LNCAP (cell line): ENCODE data around the gene EFCAB5.

Source experiments
- TF ChIP-seq, protein P1 (sequence below): fragments of 450-650 bp; IDR thresholded peaks from 2 replicates; pipeline ENCODE4 v1.5.1; 2017; ENCODE audit warnings: mild to moderate bottlenecking

Gene EFCAB5

DNA sequence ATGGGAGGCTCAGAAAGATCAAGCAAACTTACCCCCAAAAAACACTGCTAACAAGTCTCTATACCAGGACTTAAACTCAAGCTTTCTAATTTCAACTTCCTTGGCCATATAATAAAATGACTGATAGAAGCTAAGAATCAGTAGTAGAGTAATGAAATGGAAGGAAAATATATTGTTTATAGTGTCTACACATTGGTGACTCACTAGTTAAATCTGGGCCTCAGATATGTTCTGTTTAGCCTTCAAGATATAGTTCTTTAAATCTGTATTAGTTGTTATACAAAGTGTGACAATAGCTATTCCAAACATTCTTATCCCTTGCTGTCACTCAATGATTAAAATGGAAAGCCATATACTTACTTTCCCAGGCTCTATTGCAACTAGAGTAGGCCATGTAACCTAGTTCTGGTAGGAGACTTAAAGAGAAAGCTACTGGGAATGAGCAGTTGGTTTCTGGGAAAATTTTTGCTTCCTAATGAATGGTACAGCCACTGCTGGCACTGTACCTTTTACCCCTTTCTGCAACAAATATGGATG lies 29.7 kb upstream of the EFCAB5 start:
- TF ChIP-seq, protein P1, sequence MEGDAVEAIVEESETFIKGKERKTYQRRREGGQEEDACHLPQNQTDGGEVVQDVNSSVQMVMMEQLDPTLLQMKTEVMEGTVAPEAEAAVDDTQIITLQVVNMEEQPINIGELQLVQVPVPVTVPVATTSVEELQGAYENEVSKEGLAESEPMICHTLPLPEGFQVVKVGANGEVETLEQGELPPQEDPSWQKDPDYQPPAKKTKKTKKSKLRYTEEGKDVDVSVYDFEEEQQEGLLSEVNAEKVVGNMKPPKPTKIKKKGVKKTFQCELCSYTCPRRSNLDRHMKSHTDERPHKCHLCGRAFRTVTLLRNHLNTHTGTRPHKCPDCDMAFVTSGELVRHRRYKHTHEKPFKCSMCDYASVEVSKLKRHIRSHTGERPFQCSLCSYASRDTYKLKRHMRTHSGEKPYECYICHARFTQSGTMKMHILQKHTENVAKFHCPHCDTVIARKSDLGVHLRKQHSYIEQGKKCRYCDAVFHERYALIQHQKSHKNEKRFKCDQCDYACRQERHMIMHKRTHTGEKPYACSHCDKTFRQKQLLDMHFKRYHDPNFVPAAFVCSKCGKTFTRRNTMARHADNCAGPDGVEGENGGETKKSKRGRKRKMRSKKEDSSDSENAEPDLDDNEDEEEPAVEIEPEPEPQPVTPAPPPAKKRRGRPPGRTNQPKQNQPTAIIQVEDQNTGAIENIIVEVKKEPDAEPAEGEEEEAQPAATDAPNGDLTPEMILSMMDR = no peak

DNA sequence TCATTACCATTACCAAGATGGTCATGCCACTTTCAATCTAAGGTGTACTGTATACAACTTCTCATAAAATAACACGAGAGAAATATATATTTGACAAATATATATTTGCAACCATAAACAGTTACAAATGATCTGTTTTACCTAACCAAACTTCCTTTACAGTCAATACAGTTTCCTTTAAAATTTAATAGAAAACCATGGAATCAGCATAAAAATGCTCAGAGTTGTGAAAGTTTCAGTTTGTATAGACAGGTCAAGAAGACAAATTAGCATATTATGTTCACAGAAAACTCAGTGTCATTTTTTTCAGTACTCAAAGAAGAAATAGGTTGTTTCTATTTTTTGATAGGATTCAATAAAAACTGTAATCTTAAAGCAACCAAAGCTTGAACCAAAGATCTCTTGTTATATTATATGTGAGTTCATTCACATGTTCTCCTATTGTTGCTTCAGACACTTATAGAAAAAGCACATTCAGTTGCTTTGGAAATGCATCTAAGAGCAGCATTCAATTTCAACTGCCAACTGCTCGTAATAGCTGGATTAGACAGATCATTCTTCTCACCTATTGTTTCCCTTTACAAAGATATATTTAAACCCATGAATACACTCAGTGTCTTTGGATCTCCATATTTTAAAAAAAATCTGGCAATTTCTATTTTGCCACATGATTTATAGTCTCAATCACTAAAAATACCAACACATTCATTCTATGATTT lies 26.5 kb upstream of the EFCAB5 start:
- TF ChIP-seq, protein P1 = no peak

DNA sequence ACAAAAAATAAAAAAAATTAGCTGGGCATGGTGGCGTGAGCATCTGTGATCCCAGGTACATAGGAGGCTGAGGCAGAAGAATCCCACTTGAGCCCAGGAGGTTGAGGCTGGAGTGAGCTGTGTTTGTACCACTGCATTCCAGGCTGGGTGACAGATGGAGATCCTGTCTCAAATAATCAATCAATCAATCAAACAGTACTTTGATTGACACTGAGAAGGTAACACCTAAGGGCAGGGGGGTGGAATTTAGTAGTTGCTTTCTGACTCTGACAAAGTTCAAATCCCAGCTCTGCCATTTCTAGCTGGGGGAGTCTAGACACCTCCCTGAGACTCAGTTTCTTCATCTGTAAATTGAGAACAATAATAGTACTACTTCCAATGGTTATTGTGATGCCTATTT lies 23.4 kb upstream of the EFCAB5 start:
- TF ChIP-seq, protein P1 = no peak

DNA sequence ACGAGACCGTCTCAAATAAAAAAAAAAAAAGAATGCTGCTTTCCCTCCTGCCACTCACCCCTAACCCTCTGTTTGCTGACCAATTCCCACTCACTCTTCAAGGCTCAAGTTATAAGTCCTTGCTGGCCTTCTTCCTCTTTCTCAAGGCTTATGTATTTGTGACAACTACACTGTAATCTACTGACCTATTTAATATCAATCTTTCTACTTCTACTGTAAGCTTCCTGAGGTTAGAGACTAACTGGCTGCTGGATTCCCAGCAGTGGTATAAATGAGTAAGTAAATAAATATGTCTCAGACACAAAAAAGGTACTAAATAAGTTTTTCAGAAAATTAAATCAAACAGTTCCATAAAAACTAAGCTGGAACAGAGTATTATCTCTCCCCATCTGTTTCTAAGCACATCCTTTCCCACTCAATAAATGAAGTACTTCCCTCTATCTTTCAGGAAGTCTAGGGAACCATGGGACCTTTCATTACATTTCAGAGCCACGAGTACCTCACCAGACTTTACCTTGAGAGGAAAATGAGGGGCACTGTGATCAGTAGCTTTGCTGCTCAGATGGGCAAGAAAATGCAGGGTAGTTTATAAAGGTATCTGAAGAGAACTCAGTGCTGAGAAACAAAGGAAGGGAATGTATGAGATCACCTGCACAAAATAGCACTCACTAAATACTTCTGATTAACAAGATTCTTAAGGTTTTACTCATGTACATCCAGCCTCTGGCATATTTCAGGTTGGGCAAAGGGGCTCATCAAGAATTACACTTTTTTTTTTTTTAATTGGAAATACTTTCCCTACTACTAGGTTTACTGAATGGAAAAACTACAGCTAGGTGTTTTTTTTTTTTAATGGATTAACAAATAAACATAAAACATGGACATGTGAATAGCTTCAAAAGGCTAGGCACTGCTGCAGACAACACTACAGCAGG lies 22.2 kb upstream of the EFCAB5 start:
- TF ChIP-seq, protein P1 = no peak

DNA sequence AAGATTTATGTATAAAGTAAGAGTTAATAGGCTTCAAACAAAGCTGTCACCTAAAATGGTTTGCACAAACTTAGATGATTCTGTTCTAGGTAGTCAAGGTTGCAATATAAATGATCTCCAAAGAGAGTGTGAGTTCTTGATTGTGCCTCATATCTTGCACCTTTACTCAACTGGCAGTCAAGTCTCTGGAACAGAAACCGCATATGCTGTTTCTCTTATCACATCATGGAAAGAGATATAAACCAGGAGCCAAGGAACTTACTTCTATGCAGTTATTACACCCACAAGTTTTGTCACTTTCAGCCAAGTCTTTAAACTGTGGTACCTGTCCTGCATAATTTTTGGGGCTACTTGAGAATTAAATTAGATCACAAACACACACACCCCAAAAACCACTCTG lies 16.6 kb upstream of the EFCAB5 start:
- TF ChIP-seq, protein P1 = no peak

DNA sequence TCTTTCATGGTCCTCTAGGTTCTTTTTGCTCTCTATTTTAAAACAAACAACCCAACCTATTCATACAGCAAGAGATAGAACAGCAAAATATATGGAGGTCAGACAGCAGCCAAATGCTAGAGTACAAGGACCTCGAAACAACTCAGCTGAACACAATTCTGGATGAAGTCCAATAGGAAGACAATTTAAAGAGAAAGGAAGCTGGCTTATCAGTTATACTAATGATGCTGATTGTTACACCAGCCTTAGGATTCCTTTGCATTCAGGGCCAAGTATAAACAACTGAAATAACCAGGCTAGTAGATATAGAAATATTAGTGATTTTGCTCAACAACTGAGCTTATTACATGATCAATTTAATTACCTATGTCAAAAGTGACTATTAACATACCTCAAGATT lies 13.9 kb upstream of the EFCAB5 start:
- TF ChIP-seq, protein P1 = no peak

DNA sequence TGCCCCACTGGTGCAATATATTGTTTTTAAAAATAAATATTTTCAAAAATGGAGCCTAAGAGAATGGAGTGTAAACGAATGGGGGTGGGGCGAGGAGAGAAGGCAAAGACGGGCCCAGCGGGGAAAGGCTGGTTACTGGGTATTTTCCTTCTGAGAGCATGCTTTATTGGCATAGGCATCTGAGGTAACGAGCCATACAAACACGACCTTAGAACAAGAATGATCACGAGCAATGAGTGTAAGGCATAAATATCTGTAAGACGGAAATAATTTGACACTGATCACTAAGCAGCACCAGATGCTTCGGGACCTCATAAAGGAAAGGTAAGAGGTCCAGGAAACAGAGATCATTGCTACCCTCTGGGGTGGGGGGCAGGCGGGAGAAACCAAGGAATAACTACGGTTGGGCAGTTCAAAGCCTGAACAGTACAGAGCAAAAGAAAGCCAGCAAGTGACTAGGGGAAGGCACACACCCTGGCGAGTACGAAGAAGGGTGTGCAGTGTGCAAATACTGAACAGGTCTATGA lies 12.4 kb upstream of the EFCAB5 start:
- TF ChIP-seq, protein P1 = no peak
